RPMI8226 (cell line): ENCODE data around the gene UTP11.

Experiments
- DNase-seq: peaks from one replicate; pipeline ENCODE4 v3.0.0-alpha.2; 2015

UTP11 gene

GRCh38 chr1:38073534-38074301 is 61.2 kb downstream of the UTP11 start:
- DNase-seq: no peak

GRCh38 chr1:38074302-38074677 is 61.8 kb downstream of the UTP11 start:
- no peak for DNase-seq
